NB4 (cell line): ENCODE data around the gene ACTG2.
A peak's percentile ranks its signal among the peaks of the same experiment; 100 is the strongest.

Source experiments
- DNase-seq: peaks from one replicate; pipeline ENCODE4 v3.0.0; 2010; ENCODE audit warnings: low read depth
- H3K4me3 ChIP-seq: one replicate; pipeline ENCODE4 v1.5.1; 2011; ENCODE audit warnings: mild to moderate bottlenecking, low read depth, low read length, moderate library complexity
- MYC ChIP-seq: IDR thresholded peaks from 2 replicates; pipeline ENCODE4 v1.6.1; 2011; ENCODE audit warnings: low read depth, low read length
- POLR2A ChIP-seq: IDR thresholded peaks from 2 replicates; pipeline ENCODE4 v1.6.1; 2011; ENCODE audit warnings: mild to moderate bottlenecking; ENCODE audit not compliant: insufficient read length; ENCODE audit errors: extremely low read depth
- TF ChIP-seq, protein P1 (sequence below): IDR thresholded peaks from 2 replicates; pipeline ENCODE4 v1.6.1; 2011; ENCODE audit warnings: low read depth, low read length
- TF ChIP-seq, protein P2 (sequence below): IDR thresholded peaks from one replicate; pipeline ENCODE4 v1.5.1; 2012; ENCODE audit warnings: low read depth, low read length

The ACTG2 gene

DNA sequence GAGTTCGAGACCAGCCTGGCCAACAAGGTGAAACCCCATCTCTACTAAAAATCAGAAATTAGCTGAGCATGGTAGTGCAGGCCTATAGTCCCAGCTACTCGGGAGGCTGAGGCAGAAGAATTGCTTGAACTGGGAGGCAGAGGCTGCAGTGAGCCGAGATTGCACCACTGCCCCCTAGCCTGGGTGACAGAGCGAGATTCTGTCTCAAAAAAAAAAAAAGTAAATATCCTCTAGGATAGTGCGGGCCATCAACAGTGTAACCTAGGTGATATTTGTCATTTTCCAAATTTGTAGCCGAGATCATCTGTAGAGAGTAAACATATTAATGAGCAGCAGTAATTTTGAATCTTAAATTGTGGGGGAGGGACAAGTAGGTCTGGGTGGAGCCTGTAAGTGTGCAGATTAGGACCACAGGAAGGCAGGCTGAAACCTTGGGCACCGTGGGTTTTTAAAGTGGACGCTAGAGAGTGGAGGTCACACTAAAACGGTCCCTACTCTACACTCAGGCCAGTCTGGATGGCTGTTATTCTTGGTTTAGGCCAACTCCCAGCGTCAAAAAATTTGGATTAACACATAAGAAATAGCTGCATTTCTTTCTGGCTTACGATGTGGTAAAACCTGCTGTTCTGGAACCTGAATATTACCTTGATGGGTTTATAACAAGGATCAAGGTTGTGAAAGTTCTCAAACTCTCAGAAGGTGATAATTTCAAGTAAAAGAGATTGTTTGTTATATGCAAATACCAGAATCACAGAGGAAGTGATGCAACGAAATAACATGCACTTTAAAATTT is 69.2 kb downstream of the ACTG2 start:
- TF ChIP-seq, protein P1, sequence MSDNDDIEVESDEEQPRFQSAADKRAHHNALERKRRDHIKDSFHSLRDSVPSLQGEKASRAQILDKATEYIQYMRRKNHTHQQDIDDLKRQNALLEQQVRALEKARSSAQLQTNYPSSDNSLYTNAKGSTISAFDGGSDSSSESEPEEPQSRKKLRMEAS, result no peak
- TF ChIP-seq POLR2A, result no peak
- TF ChIP-seq, protein P2, sequence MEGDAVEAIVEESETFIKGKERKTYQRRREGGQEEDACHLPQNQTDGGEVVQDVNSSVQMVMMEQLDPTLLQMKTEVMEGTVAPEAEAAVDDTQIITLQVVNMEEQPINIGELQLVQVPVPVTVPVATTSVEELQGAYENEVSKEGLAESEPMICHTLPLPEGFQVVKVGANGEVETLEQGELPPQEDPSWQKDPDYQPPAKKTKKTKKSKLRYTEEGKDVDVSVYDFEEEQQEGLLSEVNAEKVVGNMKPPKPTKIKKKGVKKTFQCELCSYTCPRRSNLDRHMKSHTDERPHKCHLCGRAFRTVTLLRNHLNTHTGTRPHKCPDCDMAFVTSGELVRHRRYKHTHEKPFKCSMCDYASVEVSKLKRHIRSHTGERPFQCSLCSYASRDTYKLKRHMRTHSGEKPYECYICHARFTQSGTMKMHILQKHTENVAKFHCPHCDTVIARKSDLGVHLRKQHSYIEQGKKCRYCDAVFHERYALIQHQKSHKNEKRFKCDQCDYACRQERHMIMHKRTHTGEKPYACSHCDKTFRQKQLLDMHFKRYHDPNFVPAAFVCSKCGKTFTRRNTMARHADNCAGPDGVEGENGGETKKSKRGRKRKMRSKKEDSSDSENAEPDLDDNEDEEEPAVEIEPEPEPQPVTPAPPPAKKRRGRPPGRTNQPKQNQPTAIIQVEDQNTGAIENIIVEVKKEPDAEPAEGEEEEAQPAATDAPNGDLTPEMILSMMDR, result no peak
- TF ChIP-seq MYC, result no peak
- no peak for DNase-seq
- H3K4me3 ChIP-seq, result no peak overlapping the region

DNA sequence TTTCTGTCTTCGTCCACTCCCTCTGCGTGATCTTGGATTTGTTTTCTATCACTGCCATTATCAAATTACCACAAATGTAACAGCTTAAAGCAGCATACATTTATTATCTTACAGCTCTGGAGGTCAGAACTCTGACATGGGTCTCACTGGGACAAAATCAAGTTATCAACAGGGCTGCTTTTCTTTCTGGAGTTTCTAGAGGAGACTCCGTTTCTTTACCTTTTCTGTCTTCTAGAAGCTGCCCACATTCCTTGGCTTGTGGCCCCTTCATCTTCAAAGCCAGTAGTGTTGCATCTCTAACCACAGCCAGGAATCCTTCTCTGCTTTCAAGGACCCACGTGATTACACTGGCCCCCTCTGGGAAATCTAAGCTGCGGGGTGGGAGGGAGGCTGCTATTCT is 70.0 kb downstream of the ACTG2 start:
- H3K4me3 ChIP-seq, result no peak overlapping the region
- TF ChIP-seq POLR2A, result no peak
- TF ChIP-seq, protein P2, result no peak
- no peak for DNase-seq

DNA sequence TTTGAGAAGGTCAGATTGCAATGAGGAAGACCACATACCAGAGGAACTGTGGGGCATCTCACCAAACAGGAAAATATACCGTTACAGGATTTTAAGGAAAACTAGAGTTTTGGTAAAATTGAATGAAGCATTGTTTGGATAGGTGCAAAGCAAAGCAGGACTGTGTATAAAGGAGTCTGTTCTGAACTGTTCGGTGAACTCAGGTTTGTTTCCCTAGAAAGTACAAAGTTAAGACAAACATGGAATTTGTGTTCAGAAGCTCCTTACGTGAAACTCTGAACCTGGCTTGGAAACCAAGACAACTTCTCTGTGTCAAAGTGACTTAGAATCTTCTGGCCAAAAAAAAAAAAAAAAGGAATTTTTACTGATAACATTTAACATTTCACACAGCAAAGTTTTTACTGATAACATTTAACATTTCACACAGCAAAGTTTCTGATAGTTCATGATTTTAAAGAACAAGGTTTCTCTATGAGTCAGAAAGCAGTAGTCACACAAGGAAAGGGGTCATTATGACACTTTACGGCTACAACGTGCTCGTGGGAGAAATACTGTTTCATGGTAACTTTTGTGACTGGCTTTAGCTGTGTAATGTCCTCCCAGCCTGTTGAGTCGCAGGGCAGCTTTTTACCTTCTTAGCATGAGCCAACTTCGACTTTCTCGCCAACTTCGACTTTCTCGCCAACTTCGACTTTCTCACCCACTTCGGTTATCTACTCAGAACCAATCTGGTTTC is 70.7 kb downstream of the ACTG2 start:
- peak; percentile 36 for DNase-seq
- TF ChIP-seq MYC, result no peak
- TF ChIP-seq POLR2A, result no peak
- TF ChIP-seq, protein P1, result no peak
- no peak overlapping the region for H3K4me3 ChIP-seq

DNA sequence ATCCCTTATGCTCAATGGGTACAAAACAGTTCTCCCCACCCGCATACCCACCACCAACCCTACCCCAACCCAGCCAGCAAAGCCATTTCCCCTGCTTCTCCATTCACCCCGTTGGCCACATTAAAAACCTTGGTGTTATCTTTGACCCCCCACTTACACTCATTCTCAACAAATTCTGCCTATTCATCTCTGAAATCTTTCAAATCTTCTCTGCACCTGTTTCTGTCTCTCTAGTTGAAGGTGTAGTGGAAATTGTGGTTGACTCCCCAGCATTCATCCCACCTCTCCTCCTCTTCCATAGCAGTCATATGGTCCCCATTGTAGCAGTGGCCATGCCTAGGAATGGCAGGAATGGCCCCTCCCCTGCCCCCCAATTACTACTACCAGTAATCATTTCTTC is 71.4 kb downstream of the ACTG2 start:
- no peak overlapping the region for H3K4me3 ChIP-seq
- DNase-seq, result no peak
- TF ChIP-seq, protein P1, result no peak
- TF ChIP-seq, protein P2, result no peak
- TF ChIP-seq MYC (no peak), POLR2A (no peak)

DNA sequence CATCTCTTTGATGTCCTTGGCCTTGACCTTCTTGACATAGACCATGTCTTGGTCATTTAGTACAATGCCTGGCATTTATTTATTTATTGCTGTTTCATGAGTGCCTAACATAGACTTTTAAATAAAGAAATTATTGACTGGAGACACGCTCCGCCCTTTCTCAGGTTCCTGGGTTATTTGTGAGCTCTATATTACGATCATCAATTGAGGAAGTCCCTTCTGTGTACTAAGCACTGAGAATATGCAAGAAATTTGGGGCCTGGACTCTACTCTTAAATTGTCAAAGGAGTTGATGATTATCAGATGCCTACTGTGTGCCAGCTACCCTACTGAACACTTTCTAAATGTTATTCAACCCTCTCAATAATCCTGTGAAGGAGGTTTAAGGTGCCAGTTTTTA is 72.2 kb downstream of the ACTG2 start:
- no peak for DNase-seq
- H3K4me3 ChIP-seq, result no peak overlapping the region
- TF ChIP-seq POLR2A (no peak), MYC (no peak)
- TF ChIP-seq, protein P2, result no peak
- TF ChIP-seq, protein P1, result no peak

DNA sequence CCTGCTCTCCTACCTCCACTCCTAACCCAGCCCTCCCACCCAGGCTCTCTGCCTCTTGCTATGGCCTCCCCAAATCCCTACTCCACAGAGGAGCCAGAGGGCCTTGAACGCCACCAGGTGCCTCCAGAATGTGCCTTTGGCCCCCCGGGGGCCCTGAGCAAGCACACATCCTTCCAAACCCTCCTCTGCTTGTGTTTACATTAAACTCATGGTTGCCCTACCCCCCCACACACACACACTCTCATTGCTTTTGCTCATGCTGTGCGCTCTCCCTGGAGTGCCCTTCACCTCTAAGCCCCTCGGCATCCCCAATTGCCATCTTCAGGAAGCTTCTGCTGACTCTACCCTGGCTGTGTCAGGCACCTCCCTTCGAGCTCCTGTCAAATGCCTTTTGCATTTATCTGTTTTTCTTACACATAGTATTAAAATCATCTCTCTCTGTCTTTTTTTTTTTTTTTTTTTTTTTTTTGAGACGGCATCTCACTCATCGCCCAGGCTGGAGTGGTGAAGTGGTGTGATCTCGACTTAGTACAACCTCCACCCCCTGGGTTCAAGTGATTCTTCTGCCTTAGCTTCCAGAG is 75.6 kb downstream of the ACTG2 start:
- H3K4me3 ChIP-seq, result no peak overlapping the region
- no peak for DNase-seq
- TF ChIP-seq MYC (no peak), POLR2A (no peak)
- TF ChIP-seq, protein P2, result no peak
- TF ChIP-seq, protein P1, result no peak
